ENCODE measurements around the gene RAD51D.

DNA sequence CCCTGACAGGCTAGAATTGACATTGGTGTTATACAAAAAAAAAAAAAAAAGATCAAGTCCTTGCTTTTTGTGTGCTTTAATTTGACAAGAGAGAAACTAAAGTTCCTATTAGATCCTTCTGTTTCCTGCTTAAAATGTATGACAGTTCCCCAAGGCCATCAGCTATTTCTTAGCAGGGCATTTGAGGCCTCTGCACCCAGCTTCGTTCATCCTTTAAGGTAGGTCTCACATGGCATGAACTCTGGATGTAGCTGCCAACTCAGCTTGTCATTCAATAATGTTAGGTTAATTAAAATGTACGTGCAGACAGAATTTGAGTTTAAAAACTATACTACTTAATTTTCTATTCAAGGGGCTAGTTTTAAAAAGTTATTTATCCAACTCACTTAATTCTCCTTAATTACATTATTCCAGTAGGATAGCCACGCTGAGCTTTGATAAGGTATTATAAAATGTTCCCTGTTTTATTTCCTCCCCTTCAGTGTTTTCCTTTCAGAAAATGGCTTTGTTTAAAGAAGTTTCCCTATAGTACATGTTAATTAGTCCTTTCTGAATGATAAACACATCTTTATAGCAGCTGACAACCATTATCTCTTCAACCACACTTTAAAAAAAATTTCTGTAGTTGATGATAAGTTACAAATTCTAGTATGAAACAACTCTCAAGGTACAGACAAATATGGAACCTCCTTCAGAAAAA lies 55.0 kb downstream of the RAD51D start:
- TF ChIP-seq POLR2A (IDR thresholded peaks at IDR 0.05; ENCODE audit: low read depth, low read length), result no peak
- TF ChIP-seq, protein P1, sequence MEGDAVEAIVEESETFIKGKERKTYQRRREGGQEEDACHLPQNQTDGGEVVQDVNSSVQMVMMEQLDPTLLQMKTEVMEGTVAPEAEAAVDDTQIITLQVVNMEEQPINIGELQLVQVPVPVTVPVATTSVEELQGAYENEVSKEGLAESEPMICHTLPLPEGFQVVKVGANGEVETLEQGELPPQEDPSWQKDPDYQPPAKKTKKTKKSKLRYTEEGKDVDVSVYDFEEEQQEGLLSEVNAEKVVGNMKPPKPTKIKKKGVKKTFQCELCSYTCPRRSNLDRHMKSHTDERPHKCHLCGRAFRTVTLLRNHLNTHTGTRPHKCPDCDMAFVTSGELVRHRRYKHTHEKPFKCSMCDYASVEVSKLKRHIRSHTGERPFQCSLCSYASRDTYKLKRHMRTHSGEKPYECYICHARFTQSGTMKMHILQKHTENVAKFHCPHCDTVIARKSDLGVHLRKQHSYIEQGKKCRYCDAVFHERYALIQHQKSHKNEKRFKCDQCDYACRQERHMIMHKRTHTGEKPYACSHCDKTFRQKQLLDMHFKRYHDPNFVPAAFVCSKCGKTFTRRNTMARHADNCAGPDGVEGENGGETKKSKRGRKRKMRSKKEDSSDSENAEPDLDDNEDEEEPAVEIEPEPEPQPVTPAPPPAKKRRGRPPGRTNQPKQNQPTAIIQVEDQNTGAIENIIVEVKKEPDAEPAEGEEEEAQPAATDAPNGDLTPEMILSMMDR (IDR thresholded peaks at IDR 0.05 in 2 of 3, conservative IDR thresholded peaks at IDR 0.05 in 1 of 3; ENCODE audit: control insufficient read depth in 2 of 3, extremely low read depth in 1 of 3, insufficient read depth in 1 of 3, low read depth in 3 of 3, low read length in 3 of 3), result no peak
- TF ChIP-seq ASH2L (IDR thresholded peaks at IDR 0.05; ENCODE audit: borderline replicate concordance, low read depth), result no peak
- no peak for TF ChIP-seq BACH1 (IDR thresholded peaks at IDR 0.05; ENCODE audit: borderline replicate concordance)
